GM10248 (cell line): ENCODE data around the gene CDKN1A.

ENCODE experiments used
- CTCF ChIA-PET: fragments of 300-600 bp; sonication (Branson Sonifier 250); formaldehyde crosslinking; extraction: SDS; loops from one replicate; lab custom pipeline; 2021; ENCODE audit warnings: antibody characterized with exemption; lab: Yijun Ruan, JAX
- POLR2A ChIA-PET: fragments of 350-650 bp; sonication (Branson Sonifier 250); formaldehyde crosslinking; extraction: SDS; loops from one replicate; lab custom pipeline; 2020; ENCODE audit warnings: antibody characterized with exemption; lab: Yijun Ruan, JAX
- DNase-seq: peaks from one replicate; pipeline ENCODE4 v3.0.0; 2012; ENCODE audit errors: extremely low spot score
- CTCF ChIP-seq: IDR thresholded peaks from 2 replicates; pipeline ENCODE4 v1.5.1; 2012; ENCODE audit warnings: mild to moderate bottlenecking, low read depth; ENCODE audit errors: extremely low read depth, missing control alignments, control extremely low read depth

CDKN1A gene

DNA sequence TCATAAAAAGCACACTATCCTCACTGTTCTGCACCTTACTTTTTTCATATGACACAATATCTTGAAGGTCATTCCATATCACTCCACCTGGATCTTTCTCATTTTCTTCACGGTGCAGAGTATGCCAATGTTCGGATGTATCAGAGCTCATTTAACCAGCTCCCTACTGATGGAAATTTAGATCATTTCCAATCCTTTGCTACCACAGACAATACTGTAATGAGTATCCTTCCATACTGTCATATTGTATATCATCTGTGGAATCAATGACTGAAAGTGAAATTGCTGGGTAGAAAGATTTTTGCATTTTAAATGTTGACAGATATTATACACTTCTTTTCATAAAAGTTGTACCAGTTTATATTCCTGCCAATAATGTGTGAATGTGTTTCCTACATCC lies 16.9 kb downstream of the CDKN1A start:
- no peak for DNase-seq
- no peak for TF ChIP-seq CTCF
- ChIA-PET POLR2A (no interaction called here), CTCF (interaction anchor here (1.9 kb wide), 1 partner anchor 63 kb away, joined by 5 read pairs; no protein-coding TSS in a partner anchor)

GRCh38 chr6:36697481-36697903 lies 19.0 kb downstream of the CDKN1A start, which contains the start of gene RAB44:
TSS of gene RAB44 (plus strand) at chr6:36697826. CDS start at chr6:36704236, 6,410 bp downstream.
- ChIA-PET POLR2A (interaction anchor here (0.6 kb wide), 1 partner anchor 91 kb away, joined by 3 read pairs; no protein-coding TSS in a partner anchor), CTCF (interaction anchor here (0.9 to 1.2 kb wide), 3 partner anchors 27 to 82 kb away, joined by 3 to 5 read pairs (median 5); no protein-coding TSS in a partner anchor)
- no peak for TF ChIP-seq CTCF
- no peak for DNase-seq

DNA sequence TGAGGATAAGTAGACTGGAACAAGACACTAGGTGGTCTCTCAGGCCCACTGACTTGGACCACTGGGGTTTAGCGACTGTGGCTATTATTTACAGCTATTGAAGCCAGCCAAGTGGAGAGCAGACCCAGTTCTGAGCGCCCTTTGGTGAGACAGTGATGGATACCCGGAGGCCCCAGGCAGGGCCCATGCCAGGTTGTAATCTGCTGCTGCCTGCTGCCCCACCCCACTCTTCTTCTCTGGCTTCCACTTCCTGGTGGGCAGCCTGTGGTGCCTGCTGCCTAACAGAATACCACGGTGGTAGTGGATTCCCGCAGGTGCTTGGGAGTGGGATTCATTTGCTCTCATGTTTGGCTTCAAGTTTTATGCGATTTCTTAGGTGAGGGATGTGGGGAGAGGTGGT lies 19.7 kb downstream of the CDKN1A start:
- no peak for TF ChIP-seq CTCF
- POLR2A ChIA-PET: interaction anchor here (0.6 kb wide), 1 partner anchor 685 kb away, joined by 3 read pairs; no protein-coding TSS in a partner anchor
- CTCF ChIA-PET: interaction anchor here (0.9 to 1.2 kb wide), 3 partner anchors 28 to 83 kb away, joined by 3 to 5 read pairs (median 5); no protein-coding TSS in a partner anchor
- DNase-seq: no peak

DNA sequence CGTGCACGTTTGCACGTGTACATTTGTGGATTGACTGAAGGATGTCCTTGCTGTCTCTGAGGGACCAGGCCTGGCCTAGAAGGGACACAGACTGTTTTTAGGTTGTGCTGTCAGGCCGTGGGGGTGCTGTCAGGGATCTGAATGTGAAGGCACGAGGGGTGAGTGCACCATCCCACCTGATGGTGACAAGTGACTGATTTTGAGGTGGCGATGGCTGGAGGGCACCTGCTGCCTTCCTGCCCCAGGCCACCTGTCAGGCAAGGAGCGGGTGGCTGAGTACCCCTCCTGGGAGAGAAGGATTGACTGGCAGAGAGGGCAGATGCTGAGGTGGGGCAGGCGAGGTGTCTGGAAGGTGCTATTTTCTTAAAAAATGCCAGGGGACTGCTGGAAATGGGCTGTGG lies 20.4 kb downstream of the CDKN1A start:
- ChIA-PET POLR2A (no interaction called here), CTCF (interaction anchor here (1.2 to 2.0 kb wide), 2 partner anchors 9 to 84 kb away, joined by 5 read pairs; no protein-coding TSS in a partner anchor)
- no peak for DNase-seq
- TF ChIP-seq CTCF: no peak

DNA sequence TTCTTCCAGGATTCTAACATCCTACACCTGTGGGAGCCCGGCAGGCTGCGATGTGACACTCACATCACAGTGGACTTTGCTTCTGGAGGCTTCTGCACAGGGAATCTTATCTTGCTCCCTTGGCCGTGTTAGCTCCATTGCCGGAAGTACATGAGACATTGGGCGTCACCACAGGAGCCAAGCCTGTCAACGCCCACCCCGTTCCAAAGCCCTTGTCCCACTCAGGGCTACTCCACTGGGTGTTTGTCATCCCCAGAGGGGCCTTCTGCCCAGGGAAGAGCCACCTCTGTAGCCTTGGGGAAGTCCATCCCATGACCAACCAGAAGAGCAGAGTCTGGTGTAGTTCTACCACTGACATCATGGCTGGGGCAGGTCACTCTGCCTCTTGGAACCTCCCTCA lies 20.8 kb downstream of the CDKN1A start:
- no peak for TF ChIP-seq CTCF
- POLR2A ChIA-PET: no interaction called here
- CTCF ChIA-PET: interaction anchor here (2.0 kb wide), 1 partner anchor 9 kb away, joined by 5 read pairs; no protein-coding TSS in a partner anchor
- no peak for DNase-seq

DNA sequence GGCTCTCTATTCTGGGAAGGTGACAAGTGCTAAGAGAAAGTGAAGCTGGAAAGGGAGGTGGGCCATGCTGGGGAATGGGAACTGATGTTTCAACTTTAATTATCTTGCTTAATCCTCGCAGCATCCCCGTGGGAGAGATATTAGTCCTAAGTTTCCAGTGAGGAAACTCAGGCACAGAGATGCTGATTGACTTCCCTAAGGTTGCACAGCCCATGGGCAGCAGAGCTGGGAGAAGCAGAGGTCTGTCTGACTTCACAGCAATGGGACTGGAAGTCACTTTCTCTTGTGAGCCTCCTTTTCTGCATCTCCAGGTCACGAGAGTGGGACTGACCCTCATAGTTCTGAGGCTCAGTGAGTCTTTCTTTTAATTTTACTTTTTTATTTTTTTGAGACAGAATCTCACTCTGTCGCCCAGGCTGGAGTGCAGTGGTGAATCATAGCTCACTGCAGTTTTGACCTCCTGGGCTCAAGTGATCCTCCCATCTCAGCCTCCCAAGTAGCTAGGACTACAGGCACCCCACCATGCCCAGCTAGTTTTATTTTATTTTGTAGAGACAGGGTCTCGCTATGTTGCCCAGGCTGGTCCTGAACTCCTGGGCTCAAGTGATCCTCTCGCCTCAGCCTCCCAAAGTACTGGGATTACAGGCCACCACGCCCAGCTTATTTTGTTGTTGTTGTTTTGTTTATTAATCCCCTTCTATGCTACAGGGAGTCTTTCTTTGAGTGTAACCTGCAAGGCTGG lies 21.7 kb downstream of the CDKN1A start:
- POLR2A ChIA-PET: no interaction called here
- CTCF ChIA-PET: interaction anchor here (2.0 kb wide), 1 partner anchor 10 kb away, joined by 5 read pairs; no protein-coding TSS in a partner anchor

More for the DNA sequence above, 21.7 kb downstream of the CDKN1A start:
- no peak for DNase-seq
- TF ChIP-seq CTCF: no peak
